ENCODE data around the gene AAMP. TPM values are rescaled to one million over a fixed set of nuclear protein-coding genes. Genes with fewer than 3 reads are reported as not detected.
A peak's percentile ranks its signal among the peaks of the same experiment; 100 is the strongest.

Gene AAMP
- total RNA-seq, 4 donors from 2014 or later: 87.1 to 134 (median 96.0) TPM

DNA sequence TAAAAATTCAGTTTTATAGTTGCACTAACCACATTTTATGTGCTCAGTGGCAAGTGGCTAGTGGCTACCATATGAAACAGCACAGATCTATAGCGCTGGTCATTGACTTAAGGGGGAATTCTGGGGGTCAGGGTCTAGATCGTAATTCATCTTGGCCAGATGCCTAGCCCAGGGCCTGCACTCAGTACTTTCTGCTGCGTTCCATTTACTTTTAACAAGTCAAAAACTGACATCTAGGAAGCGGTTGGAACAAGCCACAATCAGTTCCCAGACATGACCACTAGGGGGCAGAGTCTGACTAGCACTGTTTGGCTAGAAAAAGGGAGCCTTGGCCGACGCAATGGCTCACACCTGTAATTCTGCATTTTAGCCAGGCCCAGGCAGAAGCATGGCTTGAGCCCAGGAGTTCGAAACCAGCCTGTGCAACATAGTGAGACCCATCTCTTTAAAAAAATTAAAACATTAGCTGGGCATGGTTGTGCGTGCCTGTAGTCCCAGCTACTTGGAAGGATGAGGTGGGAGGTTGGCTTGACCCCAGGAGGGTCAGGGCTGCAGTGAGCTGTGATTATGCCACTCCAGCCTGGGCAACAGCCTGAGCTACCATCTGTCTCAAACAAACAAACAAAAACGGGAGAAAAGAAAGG lies 31.4 kb upstream of the AAMP start:
- Histone ChIP-seq H3K27ac (no peak overlapping the region), H3K27me3 (no peaks in the 10 kb centered on the region), H3K4me3 (no peak overlapping the region), H3K36me3 (no peaks in the 10 kb centered on the region), H3K9me3 (no peaks in the 10 kb centered on the region), H3K4me1 (no peaks in the 10 kb centered on the region)
- peak; percentile 56 to 69 for DNase-seq
- ATAC-seq: peak; percentile 87
- TF ChIP-seq POLR2A (IDR thresholded peaks at IDR 0.05): no peak
- TF ChIP-seq, protein P1, sequence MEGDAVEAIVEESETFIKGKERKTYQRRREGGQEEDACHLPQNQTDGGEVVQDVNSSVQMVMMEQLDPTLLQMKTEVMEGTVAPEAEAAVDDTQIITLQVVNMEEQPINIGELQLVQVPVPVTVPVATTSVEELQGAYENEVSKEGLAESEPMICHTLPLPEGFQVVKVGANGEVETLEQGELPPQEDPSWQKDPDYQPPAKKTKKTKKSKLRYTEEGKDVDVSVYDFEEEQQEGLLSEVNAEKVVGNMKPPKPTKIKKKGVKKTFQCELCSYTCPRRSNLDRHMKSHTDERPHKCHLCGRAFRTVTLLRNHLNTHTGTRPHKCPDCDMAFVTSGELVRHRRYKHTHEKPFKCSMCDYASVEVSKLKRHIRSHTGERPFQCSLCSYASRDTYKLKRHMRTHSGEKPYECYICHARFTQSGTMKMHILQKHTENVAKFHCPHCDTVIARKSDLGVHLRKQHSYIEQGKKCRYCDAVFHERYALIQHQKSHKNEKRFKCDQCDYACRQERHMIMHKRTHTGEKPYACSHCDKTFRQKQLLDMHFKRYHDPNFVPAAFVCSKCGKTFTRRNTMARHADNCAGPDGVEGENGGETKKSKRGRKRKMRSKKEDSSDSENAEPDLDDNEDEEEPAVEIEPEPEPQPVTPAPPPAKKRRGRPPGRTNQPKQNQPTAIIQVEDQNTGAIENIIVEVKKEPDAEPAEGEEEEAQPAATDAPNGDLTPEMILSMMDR (IDR thresholded peaks at IDR 0.05 in 4 of 5, conservative IDR thresholded peaks at IDR 0.05 in 1 of 5): peak; percentile 93 to 98 (median 95)
- in situ Hi-C loops (cut with MboI; ENCODE audit: low sequenced_read_pairs in 4 of 4): loop anchor here (5.0 to 25.0 kb wide), 5 partner anchors 56 to 164 kb away; partner anchors contain the start of genes SLC11A1 (in 2 of the 4) and CATIP (in 1 of the 4)
- intact Hi-C loops (cut with DNase I; ENCODE audit: low total_unique reads): loop anchor here (1.0 to 10.0 kb wide), 3 partner anchors 54 to 166 kb away; partner anchors contain the start of gene CATIP

DNA sequence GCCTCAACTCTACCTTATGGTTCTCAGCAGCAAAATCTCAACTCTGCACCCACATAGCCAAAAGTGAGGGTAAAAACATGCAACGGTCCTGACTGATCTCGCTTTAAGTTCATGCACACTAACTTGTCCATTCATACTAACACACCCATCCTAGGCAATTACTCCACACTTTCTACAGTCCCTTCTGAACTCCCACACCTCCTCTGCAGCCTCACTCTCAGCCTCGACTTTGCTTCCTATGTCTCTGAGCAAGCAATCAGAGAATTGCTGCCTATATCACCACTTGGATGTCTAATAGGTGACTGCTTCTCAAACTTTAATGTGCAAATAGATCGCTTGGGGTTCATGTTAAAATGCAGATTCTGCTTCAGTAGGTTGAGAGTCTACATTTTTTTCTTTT lies 30.2 kb upstream of the AAMP start:
- in situ Hi-C loops (cut with MboI; ENCODE audit: low sequenced_read_pairs in 4 of 4): loop anchor here (5.0 to 25.0 kb wide), 5 partner anchors 57 to 165 kb away; partner anchors contain the start of genes SLC11A1 (in 2 of the 4) and CATIP (in 1 of the 4)
- H3K27me3 ChIP-seq: no peaks in the 10 kb centered on the region
- H3K4me3 ChIP-seq: no peak overlapping the region
- TF ChIP-seq, protein P1 (IDR thresholded peaks at IDR 0.05 in 4 of 5, conservative IDR thresholded peaks at IDR 0.05 in 1 of 5): no peak
- TF ChIP-seq POLR2A (IDR thresholded peaks at IDR 0.05): no peak
- H3K27ac ChIP-seq: no peak overlapping the region
- H3K9me3 ChIP-seq: no peaks in the 10 kb centered on the region
- no peaks in the 10 kb centered on the region for H3K4me1 ChIP-seq
- intact Hi-C loops (cut with DNase I; ENCODE audit: low total_unique reads): loop anchor here (2.0 to 10.0 kb wide), 2 partner anchors 55 to 167 kb away; partner anchors contain the start of gene CATIP
- no peaks in the 10 kb centered on the region for H3K36me3 ChIP-seq
- no peak for ATAC-seq
- DNase-seq: no peak

DNA sequence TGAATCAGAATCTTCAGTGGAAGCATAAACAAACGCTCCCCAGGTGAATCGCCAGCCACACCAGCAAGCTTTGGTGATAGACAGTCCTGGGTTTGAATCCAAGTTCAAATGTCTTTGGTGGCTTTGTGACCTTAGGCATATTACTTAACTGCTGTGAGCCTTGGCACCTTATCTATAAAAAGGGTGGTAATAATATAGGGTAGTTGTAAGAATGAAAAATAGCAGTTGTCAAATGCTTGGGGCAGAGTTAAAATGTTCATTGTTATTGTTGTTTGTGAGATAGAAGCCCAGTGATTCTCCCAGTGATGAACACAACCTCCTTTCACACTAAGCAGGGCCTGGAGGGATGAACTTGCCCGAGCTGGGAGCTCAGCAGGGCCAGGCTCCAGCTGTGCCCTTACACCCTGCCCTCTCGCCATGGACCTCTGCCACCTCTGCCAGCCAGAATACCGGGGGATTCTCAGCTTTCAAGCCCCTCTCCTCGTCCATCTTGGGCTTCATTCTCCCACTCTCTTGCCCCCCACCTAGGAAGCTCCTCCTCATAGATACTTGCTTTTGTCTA lies 28.5 kb upstream of the AAMP start:
- ATAC-seq (no peak), DNase-seq (no peak)
- no peaks in the 10 kb centered on the region for H3K36me3 ChIP-seq
- in situ Hi-C loops (cut with MboI; ENCODE audit: low sequenced_read_pairs in 4 of 4) (loop anchor here in 3 of 4 donors (25.0 kb wide), 1 partner anchor 364 kb away; the partner anchor contains the start of genes BCS1L (in 3 of the 3), RNF25 (in 3 of the 3), STK36 (in 3 of the 3) and ZNF142 (in 3 of the 3)), intact Hi-C loops (cut with DNase I; ENCODE audit: low total_unique reads) (no loop called here)
- peak overlapping the region in 1 of 4 donors; percentile 25 for H3K27ac ChIP-seq
- no peaks in the 10 kb centered on the region for H3K9me3 ChIP-seq
- TF ChIP-seq, protein P1 (IDR thresholded peaks at IDR 0.05 in 4 of 5, conservative IDR thresholded peaks at IDR 0.05 in 1 of 5): no peak
- TF ChIP-seq POLR2A (IDR thresholded peaks at IDR 0.05): no peak
- H3K27me3 ChIP-seq: no peaks in the 10 kb centered on the region
- H3K4me1 ChIP-seq: no peaks in the 10 kb centered on the region
- no peak overlapping the region for H3K4me3 ChIP-seq

DNA sequence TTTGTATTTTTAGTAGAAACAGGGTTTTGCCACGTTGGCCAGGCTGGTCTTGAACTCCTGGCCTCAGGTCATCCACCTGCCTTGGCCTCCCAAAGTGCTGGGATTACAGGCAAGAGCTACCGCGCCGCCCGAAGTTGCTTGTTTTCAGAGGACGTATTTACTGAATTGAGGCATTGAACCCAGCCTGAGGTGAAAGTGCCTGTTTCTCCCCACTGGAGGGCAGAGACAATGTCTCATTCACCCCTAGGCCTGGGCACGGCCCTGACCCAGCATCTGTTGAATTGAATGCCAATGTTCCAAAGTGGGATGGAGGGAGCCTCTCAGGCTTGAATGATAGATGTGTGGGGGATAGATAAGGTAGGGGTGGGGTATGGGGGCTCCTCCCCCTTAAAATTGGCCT lies 26.9 kb upstream of the AAMP start:
- Histone ChIP-seq H3K36me3 (no peaks in the 10 kb centered on the region), H3K9me3 (no peaks in the 10 kb centered on the region), H3K4me3 (no peak overlapping the region), H3K27me3 (no peaks in the 10 kb centered on the region), H3K27ac (no peak overlapping the region), H3K4me1 (peaks cover 0 to 6% of the 10 kb centered on the region in 2 donors)
- ATAC-seq (no peak), DNase-seq (no peak)
- in situ Hi-C loops (cut with MboI; ENCODE audit: low sequenced_read_pairs in 4 of 4): loop anchor here in 3 of 4 donors (25.0 kb wide), 1 partner anchor 365 kb away; the partner anchor contains the start of genes BCS1L (in 3 of the 3), RNF25 (in 3 of the 3), STK36 (in 3 of the 3) and ZNF142 (in 3 of the 3)
- TF ChIP-seq, protein P1 (IDR thresholded peaks at IDR 0.05 in 4 of 5, conservative IDR thresholded peaks at IDR 0.05 in 1 of 5): no peak
- TF ChIP-seq POLR2A (IDR thresholded peaks at IDR 0.05): no peak
- intact Hi-C loops (cut with DNase I; ENCODE audit: low total_unique reads): no loop called here

Measured in gastrocnemius medialis (tissue), 4 donors.